ENCODE measurements around the gene RGS6.

RGS6 gene

GRCh38 chr14:72243309-72244293 is 311.4 kb downstream of the RGS6 start:
- DNase-seq (ENCODE audit: low spot score), result peak; percentile 33

- no peak for DNase-seq (ENCODE audit: low spot score)
These were observed 315.8 kb downstream of the RGS6 start for GRCh38 chr14:72247896-72248465.

GRCh38 chr14:72253503-72253902 is 321.3 kb downstream of the RGS6 start:
- no peak for DNase-seq (ENCODE audit: low spot score)

GRCh38 chr14:72254202-72254936 is 322.1 kb downstream of the RGS6 start:
- no peak for DNase-seq (ENCODE audit: low spot score)

- no peak for DNase-seq (ENCODE audit: low spot score)
These were observed 322.8 kb downstream of the RGS6 start for GRCh38 chr14:72254937-72255472.

GRCh38 chr14:72256055-72256454 is 323.8 kb downstream of the RGS6 start:
- DNase-seq (ENCODE audit: low spot score), result no peak

- DNase-seq (ENCODE audit: low spot score), result no peak
These were observed 328.8 kb downstream of the RGS6 start for GRCh38 chr14:72261068-72261467.

GRCh38 chr14:72262771-72263170 is 330.5 kb downstream of the RGS6 start:
- DNase-seq (ENCODE audit: low spot score), result no peak

GRCh38 chr14:72264716-72265115 is 332.5 kb downstream of the RGS6 start:
- DNase-seq (ENCODE audit: low spot score), result no peak

GRCh38 chr14:72270147-72270727 is 338.0 kb downstream of the RGS6 start:
- DNase-seq (ENCODE audit: low spot score), result no peak

- DNase-seq (ENCODE audit: low spot score), result no peak
These were observed 338.5 kb downstream of the RGS6 start for GRCh38 chr14:72270749-72271148.

- no peak for DNase-seq (ENCODE audit: low spot score)
These were observed 343.0 kb downstream of the RGS6 start for GRCh38 chr14:72275242-72275641.

GRCh38 chr14:72278316-72278715 is 346.1 kb downstream of the RGS6 start:
- no peak for DNase-seq (ENCODE audit: low spot score)

- DNase-seq (ENCODE audit: low spot score), result no peak
These were observed 351.9 kb downstream of the RGS6 start for GRCh38 chr14:72284176-72284575.

- DNase-seq (ENCODE audit: low spot score), result no peak
These were observed 358.0 kb downstream of the RGS6 start for GRCh38 chr14:72290241-72290640.

GRCh38 chr14:72291908-72292688 is 359.9 kb downstream of the RGS6 start:
- DNase-seq (ENCODE audit: low spot score), result peak; percentile 61

GRCh38 chr14:72292689-72293024 is 360.4 kb downstream of the RGS6 start:
- DNase-seq (ENCODE audit: low spot score), result no peak

GRCh38 chr14:72301352-72301751 is 369.1 kb downstream of the RGS6 start:
- DNase-seq (ENCODE audit: low spot score), result no peak

- no peak for DNase-seq (ENCODE audit: low spot score)
These were observed 371.7 kb downstream of the RGS6 start for GRCh38 chr14:72303930-72304329.

GRCh38 chr14:72305561-72305960 is 373.3 kb downstream of the RGS6 start:
- DNase-seq (ENCODE audit: low spot score), result no peak

- no peak for DNase-seq (ENCODE audit: low spot score)
These were observed 376.8 kb downstream of the RGS6 start for GRCh38 chr14:72308967-72309485.
